Right lobe of liver (tissue), 4 donors: ENCODE measurements around the gene ZC3H12D.

Experiments
- CTCF ChIP-seq, 4 donors: fragments of 200-600 bp in 3 of 4; fragments of 450-650 bp in 1 of 4; IDR thresholded peaks; one replicate each; pipeline versions ENCODE4 v1.5.1 to v1.8.0; 2016 to 2022; ENCODE audit warnings: antibody characterized with exemption in 4 of 4, mild to moderate bottlenecking in 2 of 4
- POLR2A ChIP-seq: fragments of 450-650 bp; IDR thresholded peaks from one replicate; pipeline ENCODE4 v1.6.1; 2017; ENCODE audit warnings: antibody characterized with exemption, mild to moderate bottlenecking
- donor health status: DM: no; HTN: no; CAD: no.
- donor health status: DM: no; HTN: no; CAD: no.
- donor health status: DM: no; HTN: yes; CAD: no.

- TF ChIP-seq POLR2A (no peak), CTCF (IDR thresholded peaks at IDR 0.05) (no peak)
Measured at GRCh38 chr6:149508485-149508884, 23.7 kb upstream of the ZC3H12D start.
